Measurements from ENCODE around the gene GADD45A. TPM values are rescaled to one million over a fixed set of nuclear protein-coding genes. Genes with fewer than 3 reads are reported as not detected.
A peak's percentile ranks its signal among the peaks of the same experiment; 100 is the strongest.
"Not testable (repeated sequence)": the region's sequence is repeated elsewhere in the genome, so short reads cannot be mapped to it uniquely, and the experiment has no call there.

The GADD45A gene
- total RNA-seq, 2 donors from 2014 or later, result 14.0 to 15.8 TPM

- ATAC-seq (no peak), DNase-seq (no peak)
- intact Hi-C loops (cut with DNase I), result no loop called here
These were observed 21.0 kb upstream of the GADD45A start for GRCh38 chr1:67664048-67664447.

- intact Hi-C loops (cut with DNase I); DNase-seq; ATAC-seq: not testable (repeated sequence)
These were observed 19.7 kb upstream of the GADD45A start for GRCh38 chr1:67665307-67665706.

DNA sequence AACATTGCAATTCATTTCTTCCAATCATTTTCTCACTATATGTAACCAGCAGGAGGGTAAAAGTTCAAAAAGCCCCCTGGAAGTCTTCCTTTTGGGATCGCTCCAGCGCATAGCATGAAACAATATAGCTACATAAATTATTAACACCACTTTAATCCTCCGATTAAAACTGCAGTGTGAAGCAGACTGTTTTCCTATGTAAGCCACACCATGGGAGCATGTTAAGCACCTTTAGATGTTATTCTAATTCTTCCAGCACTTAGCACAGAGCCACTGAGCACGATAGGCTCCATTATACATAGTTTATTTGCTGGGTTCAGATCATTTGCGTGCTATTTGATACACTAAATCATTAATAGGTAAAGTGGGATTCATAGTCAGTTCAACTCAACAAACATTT, 18.4 kb upstream of the GADD45A start:
- intact Hi-C loops (cut with DNase I), result no loop called here
- ATAC-seq, result no peak
- DNase-seq, result no peak

GRCh38 chr1:67668660-67669059, 16.3 kb upstream of the GADD45A start:
- DNase-seq (no peak), ATAC-seq (no peak)
- intact Hi-C loops (cut with DNase I), result no loop called here

DNA sequence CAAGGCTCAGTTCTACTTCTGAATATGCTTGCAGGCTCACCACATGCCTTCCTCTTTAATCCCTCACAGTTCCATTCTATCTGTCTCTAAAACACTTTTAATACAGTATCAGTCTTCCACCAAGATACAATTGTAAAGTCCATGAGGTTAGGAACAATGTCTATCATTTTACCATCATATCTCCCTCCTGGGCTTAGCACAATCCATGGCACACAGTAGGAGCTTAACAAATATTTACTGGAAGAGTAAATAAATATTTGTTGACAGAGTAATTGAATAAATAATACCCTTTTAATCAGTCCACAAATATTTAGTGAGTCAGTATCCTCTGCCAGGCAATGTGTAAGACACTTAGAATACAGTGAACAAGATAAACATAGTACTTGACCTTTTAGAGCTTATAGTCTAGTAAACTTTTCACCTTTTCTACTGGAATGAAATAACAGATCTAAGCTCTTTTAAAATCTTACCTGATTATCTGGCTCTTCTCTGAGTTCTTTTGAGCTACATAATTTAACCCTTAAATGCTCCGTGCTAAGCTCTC, 12.7 kb upstream of the GADD45A start:
- DNase-seq (no peak), ATAC-seq (peak in 1 of 2 donors; percentile 53)
- intact Hi-C loops (cut with DNase I), result no loop called here

DNA sequence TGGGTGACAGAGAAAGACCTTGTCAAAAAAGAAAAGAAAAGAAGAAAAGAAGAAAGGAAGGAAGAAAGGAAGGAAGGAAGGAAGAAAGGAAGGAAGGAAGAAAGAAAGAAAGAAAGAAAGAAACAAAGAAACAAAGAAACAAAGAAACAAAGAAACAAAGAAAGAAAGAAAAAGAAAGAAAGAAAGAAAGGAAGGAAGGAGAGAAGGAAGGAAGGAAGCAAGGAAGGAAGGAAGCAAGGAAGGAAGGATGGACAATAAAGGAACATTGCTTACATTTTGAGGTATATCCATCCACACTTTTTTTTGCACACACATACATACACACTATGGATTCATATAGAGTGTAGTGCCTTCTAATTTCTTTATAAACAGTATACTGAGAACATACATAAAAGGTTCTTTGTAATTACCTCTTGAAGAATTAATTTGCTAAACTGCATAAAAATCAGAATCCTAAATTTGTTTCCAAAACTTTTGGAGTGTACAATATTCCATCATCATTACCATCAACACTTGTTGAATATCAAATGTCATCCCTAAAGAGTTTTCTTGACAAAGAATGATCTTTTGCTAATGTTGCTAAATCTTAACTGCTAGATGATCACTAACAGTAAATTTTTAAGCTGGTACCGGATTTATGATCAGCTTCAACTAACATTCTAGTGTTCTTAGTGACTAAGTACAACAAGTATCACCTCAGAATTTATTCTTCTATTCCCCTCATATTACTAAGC, 11.4 kb upstream of the GADD45A start:
- intact Hi-C loops (cut with DNase I), result no loop called here
- ATAC-seq (no peak), DNase-seq (no peak)

DNA sequence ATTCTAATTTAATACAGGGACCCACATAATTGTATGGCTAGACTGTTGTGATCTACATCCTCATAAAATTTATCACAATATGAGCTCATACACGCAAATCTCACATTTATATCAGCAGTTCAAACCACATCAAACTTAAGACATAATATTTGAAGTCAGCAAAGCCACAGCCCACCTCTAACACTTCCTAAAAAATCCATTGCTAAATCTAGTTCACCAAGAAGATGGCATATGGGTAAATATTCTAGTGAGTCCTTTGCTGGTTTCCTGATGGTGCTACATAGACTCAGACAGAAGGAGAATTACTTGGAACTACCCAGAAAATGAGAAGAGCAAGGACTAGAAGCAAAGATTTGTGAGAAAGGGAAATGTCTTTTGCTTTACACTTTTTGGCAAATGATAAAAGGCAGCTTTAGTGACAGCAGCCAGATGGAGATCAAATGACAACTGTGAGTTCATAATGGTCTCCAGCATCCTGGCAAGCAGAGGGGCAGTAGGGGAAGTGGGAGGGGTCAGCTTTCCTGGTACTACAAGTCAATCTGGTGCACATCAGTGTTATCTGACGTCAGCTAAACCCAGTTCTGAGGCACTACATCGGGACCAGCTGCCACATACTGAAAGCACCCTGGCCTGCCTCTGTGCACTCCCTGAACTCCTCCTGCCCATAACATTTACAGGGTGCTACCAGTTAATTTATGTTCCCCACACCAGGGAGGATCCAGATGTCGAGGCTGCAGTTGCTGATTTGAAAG, 10.6 kb upstream of the GADD45A start:
- ATAC-seq, result peak; percentile 70 to 73
- peak; percentile 39 for DNase-seq
- intact Hi-C loops (cut with DNase I), result no loop called here

DNA sequence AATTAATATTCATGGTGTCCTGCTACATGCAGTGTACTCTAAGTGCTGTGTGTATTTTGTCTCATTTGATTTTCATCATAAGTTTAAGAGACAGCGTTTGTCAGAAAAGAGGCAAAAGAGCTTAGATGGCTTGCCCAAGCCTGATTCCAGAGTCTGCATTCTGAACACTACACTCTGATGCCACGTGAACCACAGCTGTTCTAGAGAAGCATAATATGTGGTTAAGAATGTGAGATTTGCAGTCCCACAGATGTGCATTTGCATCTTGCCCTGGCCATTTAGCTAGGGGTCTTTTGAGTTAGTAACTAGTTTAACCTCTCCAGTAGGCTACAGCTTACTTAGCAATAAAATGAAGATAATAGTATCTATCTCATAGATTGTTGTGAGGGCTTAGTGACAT, 9.2 kb upstream of the GADD45A start:
- ATAC-seq (no peak), DNase-seq (no peak)
- intact Hi-C loops (cut with DNase I), result no loop called here

DNA sequence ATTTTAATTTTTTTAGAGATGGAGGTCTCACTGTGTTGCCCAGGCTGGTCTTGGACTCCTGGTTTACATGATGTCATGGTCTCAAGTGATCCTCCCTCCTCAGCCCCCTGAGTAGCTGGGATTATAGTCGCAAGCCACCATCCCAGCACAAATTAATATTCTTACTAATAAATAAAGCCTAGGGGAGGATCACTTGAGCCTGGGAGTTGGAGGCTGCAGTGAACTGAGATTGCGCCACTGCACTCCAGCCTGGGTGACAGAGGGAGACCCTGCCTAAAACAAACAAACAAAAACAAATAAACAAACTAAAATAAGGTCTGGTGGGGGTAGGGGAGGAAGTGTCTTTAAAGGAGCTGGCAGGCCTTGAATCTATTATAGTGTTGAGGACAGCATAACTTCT, 8.7 kb upstream of the GADD45A start:
- ATAC-seq, result no peak
- intact Hi-C loops (cut with DNase I), result no loop called here
- DNase-seq, result no peak

DNA sequence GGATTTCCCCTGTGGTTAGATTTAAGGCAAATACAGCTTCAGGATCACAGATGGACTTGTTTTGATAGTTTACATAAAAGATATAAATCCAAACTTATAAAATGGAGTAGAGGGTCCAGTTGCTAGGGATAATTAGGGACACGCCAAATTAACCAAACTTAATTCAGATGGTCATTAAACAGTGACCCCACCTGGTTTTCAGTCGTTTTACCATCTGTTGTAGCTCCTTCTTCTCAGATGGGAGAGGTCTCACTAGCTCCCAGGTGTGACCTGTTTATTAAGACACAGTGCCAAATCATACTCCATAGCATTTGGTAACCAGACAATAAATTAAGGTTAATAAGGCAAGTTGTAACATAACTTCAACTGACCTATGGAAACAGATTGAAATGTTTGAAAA, 8.1 kb upstream of the GADD45A start:
- intact Hi-C loops (cut with DNase I), result no loop called here
- ATAC-seq (no peak), DNase-seq (no peak)

DNA sequence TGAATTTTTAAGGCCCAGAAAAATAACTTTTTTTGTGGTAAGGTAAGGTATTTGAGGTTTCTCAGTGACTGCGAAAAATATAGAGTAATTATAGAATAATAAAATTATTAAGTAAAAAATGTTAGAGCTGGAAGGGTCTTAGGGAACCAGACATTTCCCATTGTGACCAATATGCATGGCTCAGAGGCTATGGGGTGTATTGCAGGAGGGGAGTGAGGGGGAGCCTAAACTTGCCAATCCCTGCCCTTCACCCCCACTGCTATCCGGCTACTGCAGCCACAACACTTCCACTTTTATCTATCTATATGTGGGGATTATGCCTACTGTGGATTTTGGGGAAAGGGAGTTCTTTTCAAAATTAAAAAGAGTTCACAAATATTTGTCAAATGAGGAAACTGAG, 7.6 kb upstream of the GADD45A start:
- no peak for DNase-seq
- no peak for ATAC-seq
- intact Hi-C loops (cut with DNase I), result no loop called here

- intact Hi-C loops (cut with DNase I), result no loop called here
- no peak for ATAC-seq
- no peak for DNase-seq
These were observed 7.1 kb upstream of the GADD45A start for GRCh38 chr1:67677930-67678329.

DNA sequence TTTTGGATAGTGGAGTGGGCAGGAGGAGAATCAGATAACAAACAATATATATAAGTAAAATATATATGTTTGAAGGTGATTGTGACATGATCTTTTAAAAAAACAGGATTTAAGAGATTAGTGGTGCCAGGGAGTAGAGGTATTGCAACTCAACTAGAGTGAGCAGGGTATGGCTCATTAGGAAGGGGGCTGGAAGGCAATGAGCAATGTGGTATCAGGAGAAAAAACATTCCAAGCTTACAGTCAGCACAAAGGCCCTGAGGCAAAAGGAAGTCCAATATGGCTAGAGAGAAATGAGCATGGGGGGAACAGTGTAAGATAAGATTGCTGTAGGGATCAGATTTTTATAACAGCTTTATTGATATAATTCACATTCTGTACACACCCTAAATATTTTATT, 5.3 kb upstream of the GADD45A start:
- no peak for ATAC-seq
- DNase-seq, result no peak
- intact Hi-C loops (cut with DNase I), result loop anchor here in 1 of 2 donors (10.0 kb wide), 1 partner anchor 115 kb away; no protein-coding TSS in a partner anchor

DNA sequence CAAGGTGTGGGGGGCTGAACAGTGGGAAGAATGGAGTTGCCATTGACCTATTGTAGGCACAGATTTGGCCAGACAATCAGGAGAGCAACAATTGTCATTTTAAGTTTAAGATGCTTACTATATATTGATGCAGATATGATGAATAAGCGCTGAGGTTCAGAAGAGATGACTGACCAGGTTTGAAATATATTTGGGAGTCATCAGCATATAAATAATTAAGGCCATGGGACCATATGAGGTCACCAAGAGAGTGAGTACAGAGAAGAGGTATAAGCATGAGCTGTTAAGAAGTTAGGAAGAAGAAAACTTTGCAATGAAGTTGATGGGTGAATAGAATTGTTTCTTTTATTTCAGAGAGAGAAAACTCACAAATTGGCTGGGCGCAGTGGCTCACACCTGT, 4.5 kb upstream of the GADD45A start:
- ATAC-seq, result no peak
- DNase-seq, result no peak
- intact Hi-C loops (cut with DNase I), result loop anchor here in 1 of 2 donors (10.0 kb wide), 1 partner anchor 116 kb away; no protein-coding TSS in a partner anchor

GRCh38 chr1:67682659-67683197, 2.3 kb upstream of the GADD45A start:
- intact Hi-C loops (cut with DNase I), result loop anchor here in 1 of 2 donors (10.0 kb wide), 1 partner anchor 118 kb away; no protein-coding TSS in a partner anchor
- ATAC-seq, result no peak
- no peak for DNase-seq

DNA sequence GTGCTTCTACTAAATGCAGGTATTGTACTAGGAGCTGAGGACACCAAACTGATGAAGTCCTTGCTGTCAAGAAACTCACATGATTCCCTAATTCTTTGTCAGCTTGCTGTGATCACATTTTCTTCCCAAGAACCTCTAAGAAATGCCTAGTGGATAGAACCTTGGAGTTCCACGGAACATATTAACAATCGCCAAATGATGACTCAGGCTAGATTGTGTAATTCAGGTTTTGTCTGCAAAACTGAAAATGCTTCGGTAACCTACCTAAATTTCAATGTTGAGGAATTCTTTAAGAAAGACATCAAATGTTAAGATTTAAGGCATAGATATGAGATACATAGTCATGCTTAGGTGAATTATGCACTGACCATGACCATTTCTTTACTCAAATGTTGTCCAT, 1.7 kb upstream of the GADD45A start:
- DNase-seq, result no peak
- intact Hi-C loops (cut with DNase I), result loop anchor here in 1 of 2 donors (10.0 kb wide), 1 partner anchor 119 kb away; no protein-coding TSS in a partner anchor
- no peak for ATAC-seq

DNA sequence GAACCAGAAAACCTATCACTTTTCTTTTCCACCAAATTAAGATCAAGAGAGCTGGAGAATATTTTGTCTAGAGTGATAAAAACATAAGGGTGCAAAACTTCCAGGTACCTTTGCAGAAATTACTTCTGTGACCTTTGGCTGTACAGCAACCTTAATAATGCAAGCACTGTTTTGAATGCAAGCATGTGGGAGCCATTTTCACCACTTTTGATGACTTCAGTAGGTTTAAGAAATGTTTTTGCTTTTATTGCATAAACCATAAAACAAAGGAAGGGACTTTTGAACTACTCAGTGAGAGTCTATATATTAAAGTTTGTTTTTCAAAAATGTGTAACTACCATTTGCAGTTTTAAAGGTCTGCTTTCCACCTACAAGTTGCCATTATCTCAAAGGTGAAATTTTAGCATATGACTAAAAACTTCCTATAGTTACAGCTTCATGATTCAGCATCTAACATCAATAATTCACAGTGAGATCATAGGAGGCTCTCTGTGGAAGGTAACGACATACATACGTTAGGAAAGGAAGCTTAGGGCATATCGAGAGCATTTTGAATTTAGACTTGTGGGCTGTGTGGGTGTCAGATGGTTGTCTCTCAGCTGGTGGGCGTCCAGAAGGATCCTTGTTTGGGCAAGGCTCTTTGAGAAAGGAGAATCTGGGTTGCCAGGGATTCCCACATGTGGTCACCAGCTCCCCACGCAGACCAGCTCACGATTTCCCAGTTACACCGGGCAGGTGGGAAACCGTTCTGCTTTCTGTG, 1.1 kb upstream of the GADD45A start:
- DNase-seq (no peak), ATAC-seq (no peak)
- intact Hi-C loops (cut with DNase I), result loop anchor here in 1 of 2 donors (10.0 kb wide), 1 partner anchor 119 kb away; no protein-coding TSS in a partner anchor

GRCh38 chr1:67684526-67685066, 405 bp upstream of the GADD45A start:
- intact Hi-C loops (cut with DNase I), result loop anchor here in 1 of 2 donors (5.0 to 10.0 kb wide), 2 partner anchors 78 to 120 kb away; no protein-coding TSS in a partner anchor
- DNase-seq, result no peak
- ATAC-seq, result no peak
